ENCODE results near the gene DCUN1D3.

Gene DCUN1D3

DNA sequence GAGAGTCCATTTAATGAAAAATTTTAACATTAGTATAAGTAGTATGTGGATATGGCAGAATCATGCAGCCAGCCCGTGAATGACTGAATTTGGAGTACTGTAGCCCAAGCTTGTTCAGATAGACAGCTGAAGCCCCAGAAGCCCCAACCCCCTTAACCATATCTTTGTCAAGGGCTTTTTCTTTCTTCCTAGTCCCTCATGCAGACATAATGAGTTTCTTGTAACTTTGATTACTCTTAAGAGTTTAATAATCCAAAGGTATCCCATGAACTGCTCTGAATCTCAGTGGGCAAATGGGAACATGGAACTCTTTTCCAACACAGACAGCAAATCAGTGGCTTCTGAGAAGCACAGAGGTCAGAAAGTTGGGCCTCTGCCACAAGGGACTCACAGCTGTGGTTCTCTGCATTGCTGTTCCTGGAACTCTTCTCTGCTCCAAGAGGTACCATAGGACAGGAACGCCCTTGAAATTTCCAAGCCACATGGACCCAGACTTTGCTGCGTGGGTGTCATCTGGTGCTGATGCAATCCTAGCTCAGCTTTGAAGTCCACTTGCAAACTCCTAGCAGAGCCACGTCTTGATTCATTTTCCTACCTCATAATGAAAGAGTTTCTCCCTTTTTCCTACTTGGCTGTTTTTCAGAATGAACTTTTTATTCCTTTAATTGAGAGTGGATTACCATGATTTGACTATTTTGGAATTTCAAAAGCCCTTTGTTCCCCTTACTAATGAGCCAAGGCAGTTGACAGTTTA lies 18.5 kb upstream of the DCUN1D3 start:
- no peak for DNase-seq (ENCODE audit: low read depth)

DNA sequence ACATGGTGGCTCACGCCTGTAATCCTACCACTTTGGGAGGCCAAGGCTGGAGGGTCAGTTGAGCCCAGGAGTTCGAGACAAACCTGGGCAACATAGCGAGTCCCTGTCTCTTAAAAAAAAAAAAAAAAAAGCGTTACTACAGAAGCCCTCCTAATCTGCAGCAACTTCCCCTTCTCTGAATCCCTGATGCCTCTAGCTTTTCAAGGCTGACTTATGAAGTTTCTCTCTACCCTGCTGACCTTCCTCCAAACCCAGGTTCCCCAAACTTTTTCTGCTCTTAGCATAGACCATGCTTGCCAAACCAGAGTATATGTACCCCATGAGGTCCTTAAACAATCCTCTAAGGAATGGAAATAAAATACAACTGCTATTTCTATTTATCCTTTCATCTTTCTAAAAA lies 16.8 kb upstream of the DCUN1D3 start:
- no peak for DNase-seq (ENCODE audit: low read depth)

DNA sequence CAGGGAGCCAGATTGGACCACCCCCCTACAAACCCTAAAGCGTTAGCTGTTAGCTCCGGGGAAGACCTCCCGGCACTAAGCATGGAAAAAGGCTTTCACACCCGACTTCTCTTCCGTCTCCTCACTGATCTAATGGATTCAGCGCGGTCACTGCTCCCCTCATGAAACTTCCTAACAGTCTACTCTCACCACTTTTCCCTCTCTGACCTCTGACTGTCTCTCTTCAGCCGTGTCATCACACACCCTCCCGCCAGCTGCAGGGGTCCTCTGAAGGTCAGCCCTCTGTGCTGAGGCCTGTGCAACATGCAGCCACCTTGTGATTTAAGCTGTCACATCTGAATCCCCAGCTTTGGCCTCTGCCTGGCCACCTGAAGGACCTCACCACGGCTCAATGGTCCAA lies 16.1 kb upstream of the DCUN1D3 start:
- no peak for DNase-seq (ENCODE audit: low read depth)

DNA sequence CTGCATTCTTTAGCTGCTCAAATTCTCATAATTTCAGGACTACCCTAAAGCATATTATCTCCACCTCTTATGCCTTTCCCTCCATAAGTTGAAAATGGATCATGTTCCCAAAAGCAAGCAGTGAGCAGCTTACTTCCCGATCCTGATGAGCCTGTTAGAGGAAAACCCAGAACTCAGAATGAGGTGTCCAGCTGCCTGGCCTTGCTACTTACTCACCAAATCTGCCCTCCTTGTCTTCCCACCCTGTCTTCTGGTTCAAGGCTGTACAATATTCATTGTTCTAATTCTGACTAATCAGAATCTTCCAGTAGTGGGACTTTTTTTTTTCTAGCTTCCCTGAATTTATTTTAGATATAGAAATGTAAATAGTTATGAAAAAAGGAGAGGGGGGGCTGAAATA lies 11.2 kb upstream of the DCUN1D3 start:
- no peak for DNase-seq (ENCODE audit: low read depth)

DNA sequence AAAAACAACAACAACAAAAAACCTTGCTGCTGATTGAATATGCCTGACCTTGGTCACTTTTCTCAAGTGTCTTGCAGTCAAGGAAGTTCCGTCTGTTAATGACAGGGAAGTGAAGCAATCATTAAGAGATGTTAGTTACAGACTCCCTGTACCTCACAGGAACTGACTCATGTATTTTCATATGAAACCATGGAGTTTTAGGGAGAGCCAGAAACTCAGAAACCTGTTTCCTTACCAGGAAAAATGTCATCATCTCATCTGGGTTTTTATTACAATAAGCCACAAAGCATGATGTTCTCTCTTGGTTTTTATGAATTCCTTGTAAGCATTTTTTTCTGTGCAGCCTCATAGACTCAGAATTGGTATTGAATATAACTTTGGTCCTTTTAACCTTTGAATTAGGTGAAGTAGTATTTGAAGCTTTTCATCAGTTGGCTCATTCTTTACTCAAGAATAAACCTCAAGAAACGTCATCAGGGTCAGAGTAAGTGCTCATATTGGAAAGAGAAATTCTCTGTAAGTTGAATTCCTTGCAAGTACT lies 10.7 kb upstream of the DCUN1D3 start:
- no peak for DNase-seq (ENCODE audit: low read depth)

DNA sequence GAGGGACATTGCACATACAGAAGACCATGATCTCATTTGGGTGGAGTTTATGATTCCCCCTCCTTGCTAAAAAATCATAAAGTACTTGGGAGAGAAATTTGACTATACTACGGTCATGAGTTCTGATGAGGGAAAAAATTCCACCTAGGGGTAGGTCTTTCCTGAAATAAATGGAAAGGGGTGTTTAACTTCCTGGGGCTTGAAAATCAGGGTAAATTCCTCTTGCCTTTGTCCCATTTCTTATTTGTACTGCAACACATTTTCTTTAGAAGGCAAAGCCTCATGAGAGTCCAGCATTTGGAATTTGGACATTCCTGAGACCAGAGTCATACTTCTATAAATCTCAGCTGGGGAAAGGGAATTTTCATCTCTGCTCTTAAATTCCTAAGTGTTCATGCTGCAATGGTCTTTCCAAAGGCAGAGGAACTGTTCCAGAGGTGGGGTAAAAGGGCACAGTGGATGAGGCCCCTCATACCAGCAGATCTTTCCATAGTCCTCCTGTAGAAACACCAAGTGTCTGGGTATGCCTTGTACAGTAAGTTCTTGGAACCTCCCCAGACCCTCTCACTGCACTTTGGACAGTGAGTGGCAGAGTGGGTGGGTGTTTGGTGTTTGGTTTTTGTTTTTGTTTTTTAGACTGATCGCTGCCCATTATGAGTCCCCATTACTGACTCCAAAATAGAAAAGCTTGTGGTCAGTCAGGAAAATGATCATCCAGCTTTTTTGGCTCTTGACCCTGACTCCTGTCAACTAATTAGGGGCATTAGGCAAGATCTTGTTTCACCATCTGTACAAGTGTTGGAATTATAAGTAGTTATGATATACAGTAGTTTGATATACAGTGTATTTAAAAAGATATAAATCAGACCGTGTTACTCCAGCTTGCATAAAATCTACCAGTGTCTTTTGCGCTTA lies 6.4 kb upstream of the DCUN1D3 start:
- DNase-seq (ENCODE audit: low read depth) = no peak

DNA sequence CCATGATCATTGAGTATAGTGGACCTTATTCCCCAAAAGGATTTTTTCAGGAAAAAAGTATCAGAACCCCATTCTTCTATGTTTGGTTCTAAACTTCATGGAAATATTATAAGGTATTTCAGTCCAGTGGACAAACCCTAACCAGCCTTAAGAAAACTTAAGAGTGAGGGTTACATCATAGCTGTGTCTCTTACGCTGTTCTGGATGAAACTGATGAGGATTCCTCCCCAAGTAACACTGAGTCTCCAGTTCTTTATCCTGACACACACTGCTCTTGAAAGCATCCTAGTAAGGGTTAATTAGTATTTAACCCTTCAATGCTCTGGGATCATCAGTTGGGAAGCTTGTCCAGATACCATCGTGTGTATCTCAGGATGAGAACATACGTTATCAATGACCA lies 5.4 kb upstream of the DCUN1D3 start:
- DNase-seq (ENCODE audit: low read depth) = no peak

DNA sequence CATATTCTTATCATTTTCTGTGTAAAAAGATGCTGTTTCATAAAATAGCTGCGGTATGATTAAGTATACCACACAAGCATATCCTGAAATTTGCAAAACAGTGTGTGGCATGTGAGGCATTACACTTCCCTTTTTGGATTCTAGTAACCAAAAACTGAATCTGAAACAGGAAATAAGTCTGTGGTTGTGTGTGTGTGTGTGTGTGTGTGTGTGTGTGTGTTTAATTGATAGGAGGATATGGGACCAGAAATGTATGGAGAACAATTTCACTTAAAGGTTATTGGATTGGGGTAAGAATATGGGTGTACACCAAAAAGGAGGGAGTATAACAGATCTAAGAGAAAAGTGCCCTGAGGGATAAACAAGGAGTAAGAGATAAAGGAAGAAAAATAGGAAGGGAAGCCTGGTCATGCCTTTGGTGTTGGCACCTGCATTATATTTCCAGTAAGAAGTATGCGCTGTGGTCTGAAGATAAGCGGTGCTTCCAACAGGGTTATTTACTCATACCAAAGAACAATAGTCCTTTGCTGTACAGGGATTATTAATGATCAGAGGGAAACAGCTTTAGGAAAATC lies 4.4 kb upstream of the DCUN1D3 start:
- no peak for DNase-seq (ENCODE audit: low read depth)

DNA sequence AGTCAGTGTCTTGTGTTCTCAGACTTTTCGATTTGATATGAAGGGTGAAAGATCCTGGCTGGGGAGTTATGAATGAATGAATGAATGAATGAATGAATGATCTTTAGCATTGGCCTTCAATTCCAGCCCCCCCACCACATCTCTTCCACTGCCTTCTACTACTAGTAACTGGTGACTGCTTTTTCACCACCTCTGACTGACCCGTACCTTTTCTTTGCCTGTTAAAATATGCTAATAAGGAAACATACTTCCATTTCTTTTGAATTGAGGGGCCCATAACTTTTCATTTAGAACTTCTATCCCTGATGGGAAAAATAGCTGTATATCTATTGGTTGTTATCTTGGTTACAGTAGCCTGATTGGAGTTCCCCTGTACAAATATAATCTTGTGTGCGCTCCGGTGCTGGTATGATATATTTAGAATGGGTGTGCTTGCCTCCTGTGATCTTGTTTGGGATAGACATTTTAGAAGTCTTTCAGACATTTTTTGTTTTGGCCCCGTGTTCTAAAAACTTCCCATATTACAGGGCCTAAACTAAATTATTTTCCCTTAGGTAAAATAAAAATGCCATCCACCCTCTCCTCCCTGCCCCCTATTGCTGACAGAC lies 3.8 kb upstream of the DCUN1D3 start:
- DNase-seq (ENCODE audit: low read depth) = no peak

DNA sequence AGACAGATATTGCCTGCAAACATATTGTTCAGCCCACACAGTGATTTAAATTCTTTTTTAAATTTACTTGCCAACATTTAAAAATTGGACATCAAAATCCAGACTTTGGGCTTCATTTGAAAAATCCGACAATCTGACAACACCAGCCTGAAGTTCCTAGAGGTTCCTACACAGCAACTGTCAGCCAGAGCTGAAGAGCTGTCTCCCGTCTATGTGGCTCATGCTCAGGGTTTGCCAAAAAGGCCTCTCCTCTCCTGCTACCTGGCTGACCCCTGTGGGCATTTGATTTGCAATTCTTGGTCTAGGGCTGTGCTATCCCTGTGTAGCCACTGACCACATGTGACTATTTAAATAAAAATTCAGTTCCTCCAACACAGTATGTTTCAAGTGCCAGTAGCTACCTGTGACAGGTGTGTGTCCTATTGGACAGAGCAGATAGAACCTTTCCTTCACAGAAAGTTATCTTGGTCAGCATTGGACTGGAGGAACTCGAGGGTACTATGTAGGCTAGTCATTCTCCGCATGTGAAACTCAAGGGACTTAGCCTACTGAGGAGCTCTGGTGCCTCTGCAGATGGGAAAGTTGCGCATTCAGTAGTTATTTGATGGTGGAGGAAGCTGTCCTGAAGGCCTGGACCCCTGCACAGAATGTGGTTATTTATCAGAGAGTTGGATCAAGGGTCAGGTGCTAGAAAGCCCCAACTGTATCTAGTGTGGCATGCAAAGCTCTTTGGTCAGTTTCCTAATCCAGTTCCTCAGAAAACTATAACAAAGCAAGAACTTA lies 3.1 kb upstream of the DCUN1D3 start:
- DNase-seq (ENCODE audit: low read depth) = no peak

DNA sequence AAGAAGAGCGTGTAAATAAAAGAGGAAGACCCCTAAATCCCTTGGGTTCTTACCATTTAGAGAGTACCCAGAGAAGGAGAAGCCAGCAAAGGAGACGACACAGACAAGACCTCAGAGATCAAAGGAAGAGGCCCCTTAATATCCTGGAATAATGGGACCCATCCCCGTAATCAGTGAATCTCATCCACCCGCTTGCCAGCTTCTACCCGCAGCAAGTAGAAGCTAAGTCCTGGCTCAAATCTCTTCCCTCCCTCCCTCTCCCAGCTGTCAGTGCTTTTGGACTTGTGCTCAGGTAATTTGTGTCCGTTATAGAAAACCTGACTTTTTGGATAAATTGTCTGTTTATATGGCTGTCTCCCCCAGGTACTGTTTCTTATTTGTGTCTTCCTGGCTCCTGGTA lies 2.3 kb upstream of the DCUN1D3 start:
- DNase-seq (ENCODE audit: low read depth) = no peak

DNA sequence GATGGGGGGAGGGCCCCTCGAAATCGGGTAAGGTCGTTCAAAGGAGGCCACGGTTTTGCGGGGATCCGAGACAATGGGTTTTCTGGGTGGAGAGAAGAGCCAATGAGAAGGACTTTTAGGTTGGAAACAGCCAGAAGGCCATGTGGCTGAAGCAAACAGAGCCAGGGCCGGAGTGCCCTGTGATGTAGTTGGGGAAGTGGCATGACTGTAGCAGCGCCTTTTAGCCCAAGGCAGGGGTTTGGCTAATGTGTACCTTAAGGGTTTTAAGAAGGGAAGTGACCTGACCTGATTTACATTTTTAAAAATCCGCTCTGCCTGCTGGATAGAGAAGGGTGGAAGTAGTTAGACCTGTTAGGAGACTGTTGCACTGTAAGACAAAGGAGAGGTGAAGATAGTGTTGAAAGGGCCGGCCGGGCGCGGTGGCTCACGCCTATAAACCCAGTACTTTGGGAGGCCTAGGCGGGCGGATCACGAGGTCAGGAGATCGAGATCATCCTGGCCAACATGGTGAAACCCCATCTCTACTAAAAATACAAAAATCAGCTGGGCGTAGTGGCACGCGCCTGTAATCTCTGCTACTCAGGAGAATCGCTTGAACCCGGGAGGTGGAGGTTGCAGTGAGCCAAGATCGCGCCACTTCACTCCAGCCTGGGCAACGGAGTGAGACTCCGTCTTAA lies 1.4 kb upstream of the DCUN1D3 start:
- DNase-seq (ENCODE audit: low read depth) = no peak

DNA sequence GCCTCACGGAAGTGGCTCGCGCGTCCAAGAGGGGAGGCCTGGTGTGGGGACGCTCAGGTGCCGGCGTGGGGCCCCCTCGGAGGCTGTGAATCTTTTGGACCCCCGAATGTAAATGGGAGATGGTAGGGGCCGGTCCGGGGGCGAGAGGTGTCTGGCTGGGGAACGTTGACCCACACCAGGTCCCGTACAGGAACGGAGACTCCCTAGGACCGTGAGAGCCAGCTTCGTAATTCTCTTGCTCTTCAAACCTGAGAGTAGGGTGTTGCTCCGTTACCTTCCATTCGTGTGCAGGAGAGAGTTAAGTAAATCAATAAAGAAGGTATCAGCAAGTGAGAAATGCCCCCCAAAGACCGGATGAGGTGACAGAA lies 894 bp upstream of the DCUN1D3 start:
- no peak for DNase-seq (ENCODE audit: low read depth)

DNA sequence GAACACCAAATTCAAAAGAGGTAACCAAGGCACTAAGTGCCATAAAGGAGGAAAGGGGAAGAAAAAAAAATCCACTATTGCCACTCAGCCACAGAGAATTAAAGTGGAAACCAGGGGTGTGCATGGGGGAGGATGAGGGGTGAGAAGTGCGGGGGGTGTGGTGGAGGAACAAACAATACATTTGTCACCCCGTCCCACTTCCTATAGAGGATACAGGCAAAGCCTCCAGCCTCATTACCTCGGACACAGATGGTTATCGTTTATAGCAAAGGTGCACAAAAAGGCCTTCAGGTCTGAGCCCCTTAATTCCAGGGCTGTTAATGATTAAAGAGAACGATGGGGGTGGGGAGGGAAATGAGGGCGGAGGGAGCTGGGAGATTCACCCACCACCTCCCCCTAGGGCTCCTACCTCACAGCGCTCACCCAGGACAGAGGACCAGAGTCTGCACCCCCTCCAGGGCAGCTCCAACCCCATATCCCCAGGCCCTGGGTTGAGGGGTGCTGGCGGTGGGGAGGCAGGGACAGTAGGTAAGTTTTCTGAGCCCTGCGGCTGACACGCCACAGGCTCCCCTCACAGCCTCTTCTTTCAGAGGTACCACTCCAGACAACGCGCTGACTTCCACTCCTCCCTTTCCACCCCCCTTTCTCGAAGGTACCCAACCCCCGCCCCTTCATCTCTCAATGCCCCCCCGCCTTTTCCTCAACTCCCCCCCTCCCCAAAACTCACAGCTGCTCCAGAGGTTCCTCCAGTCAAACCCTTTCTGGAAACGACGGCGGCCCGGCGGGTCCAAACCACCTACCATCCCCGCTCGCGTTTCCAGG lies 470 bp downstream of the DCUN1D3 start:
- DNase-seq (ENCODE audit: low read depth) = peak; percentile 8

DNA sequence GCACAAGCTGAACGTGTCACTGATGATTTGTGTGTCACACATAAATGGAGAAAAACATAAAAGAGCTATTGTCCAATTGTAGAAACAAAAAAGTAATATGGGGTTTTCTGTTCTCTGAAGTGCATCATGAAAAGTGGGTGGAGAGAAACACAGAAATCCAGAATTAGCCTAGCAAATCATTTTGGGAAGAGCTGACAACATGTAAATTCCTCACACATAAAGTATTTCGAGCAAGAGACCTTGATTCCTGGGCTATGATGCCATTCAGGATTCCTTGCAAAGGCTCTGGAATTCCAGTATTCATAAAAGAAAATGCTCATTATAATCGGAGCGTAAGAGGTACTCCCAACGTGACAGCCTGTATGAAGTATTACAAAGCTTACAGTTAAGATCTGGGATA lies 1.1 kb downstream of the DCUN1D3 start:
- no peak for DNase-seq (ENCODE audit: low read depth)

DNA sequence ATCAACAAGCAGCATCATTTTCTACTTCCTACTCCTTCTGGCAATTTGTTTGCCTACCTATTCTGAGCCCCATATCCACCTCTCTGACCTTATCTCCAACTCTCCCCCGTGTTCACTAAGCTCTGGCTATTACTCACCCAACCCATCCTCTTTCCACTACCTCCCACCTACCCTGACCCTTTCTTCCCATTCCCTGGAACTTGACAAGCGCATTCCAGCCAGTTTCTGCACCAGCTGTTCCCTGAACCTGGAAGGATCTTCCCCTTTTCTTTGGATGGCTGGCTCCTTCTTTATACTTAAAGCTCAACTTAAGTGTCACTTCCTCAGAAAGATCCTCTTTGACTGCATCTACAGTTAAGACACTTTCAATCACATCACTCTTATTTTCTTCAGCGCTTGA lies 2.2 kb downstream of the DCUN1D3 start:
- DNase-seq (ENCODE audit: low read depth) = no peak

DNA sequence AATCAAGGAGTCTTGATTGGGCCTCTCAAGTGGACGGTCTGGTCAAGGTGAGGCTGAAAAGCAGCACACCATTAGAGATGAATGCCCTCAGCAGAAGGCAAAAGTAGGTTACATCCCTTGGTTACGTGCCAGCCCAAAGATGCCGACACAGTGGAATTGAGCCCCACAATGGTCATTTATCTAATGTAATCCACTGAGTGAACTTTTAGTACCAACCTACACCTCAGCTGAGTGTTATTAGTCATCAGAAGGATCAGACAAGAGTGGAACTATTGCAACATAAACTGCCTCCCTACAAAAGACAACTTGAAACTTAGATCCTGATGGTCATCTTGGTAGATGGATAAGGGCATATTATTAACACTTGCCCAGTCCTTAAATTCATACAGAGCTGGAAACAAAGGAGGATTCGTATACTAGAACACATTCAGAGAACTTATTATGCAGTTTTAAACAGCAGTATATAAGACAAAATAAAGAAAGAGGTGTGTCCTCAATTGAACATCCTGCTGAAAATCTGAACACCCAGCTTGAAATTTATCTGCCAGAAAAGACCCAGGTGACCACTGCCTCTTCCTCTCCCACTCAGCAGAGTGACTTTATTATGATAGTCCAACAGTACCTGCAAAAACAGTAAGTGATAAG lies 2.8 kb downstream of the DCUN1D3 start:
- no peak for DNase-seq (ENCODE audit: low read depth)

DNA sequence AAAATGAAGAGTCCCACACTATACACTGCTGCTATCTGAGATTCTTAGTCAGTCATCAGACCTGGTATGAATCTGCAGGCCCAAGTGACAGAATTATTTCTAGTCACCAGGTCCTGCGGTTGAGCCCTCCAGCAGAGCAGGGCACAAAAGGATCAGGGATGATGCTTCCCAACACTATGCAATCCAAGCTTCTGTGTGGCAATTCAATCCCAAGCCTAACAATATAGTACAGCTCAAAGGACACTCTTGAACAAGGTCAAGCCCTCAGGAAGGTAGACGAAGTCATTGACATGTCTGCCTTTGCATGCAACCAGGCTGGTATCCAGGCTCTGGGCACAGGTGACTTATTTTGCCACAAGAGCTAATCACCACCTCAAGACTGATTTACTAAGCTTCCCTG lies 5.8 kb downstream of the DCUN1D3 start:
- DNase-seq (ENCODE audit: low read depth) = no peak

DNA sequence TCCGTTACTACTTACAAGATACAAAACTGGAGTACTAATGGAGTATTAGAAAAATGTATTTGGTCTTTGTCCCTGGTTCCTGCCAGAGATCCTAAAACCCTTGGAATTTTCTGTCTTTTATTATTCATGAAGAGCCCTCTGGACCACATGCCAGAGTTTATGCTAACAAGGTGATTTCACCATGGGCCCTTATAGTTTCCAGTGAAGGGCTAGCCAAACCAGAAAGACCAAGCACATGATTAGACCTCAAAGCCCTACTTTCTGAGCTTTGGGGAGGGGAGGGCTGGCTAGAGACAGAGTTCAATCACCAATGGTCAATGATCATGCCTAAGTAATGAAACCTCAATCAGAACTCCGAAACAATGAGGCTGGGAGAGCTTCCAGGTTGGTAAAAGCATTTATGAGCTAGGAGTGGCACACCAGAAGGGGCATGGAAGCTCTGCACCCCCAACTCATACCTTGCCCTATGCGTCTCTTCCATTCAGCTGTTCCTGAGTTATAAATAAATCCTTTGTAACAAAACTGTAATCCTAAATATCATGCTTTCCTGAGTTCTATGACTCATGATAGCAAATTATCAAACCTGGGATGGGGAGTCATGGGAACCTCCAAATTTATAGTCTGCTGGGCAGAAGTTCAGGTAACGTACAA lies 10.4 kb downstream of the DCUN1D3 start:
- DNase-seq (ENCODE audit: low read depth) = no peak

Data from stimulated activated CD8-positive, alpha-beta memory T cell treated with anti-CD3 and anti-CD28 coated beads, Interleukin-12 subunit alpha, Interleukin-12 subunit beta, amount 100 ng/mL, for 4 hours (primary cell).